Measurements from ENCODE around the gene PTRHD1. TPM values are rescaled to one million over a fixed set of nuclear protein-coding genes. Genes with fewer than 3 reads are reported as not detected.
"Not testable (repeated sequence)": the region's sequence is repeated elsewhere in the genome, so short reads cannot be mapped to it uniquely, and the experiment has no call there.

The PTRHD1 gene
- total RNA-seq, 1 experiment from 2014 or later: 42.3 TPM

GRCh38 chr2:24816884-24817283 lies 23.7 kb upstream of the PTRHD1 start:
- peak; percentile 38 for DNase-seq (ENCODE audit: low read depth)
- in situ Hi-C loops (cut with HindIII; ENCODE audit: low pct_unique_long_range_greater_than_20kb, low sequenced_read_pairs): no loop called here

- DNase-seq (ENCODE audit: low read depth): no peak
- in situ Hi-C loops (cut with HindIII; ENCODE audit: low pct_unique_long_range_greater_than_20kb, low sequenced_read_pairs): no loop called here
Measured at GRCh38 chr2:24816404-24816803, 23.2 kb upstream of the PTRHD1 start.

GRCh38 chr2:24815171-24815570 lies 22.0 kb upstream of the PTRHD1 start:
- DNase-seq (ENCODE audit: low read depth): no peak
- in situ Hi-C loops (cut with HindIII; ENCODE audit: low pct_unique_long_range_greater_than_20kb, low sequenced_read_pairs): no loop called here

- in situ Hi-C loops (cut with HindIII; ENCODE audit: low pct_unique_long_range_greater_than_20kb, low sequenced_read_pairs): no loop called here
Measured at GRCh38 chr2:24814516-24814915, 21.3 kb upstream of the PTRHD1 start.

GRCh38 chr2:24813691-24814137 lies 20.5 kb upstream of the PTRHD1 start:
- DNase-seq (ENCODE audit: low read depth): no peak
- in situ Hi-C loops (cut with HindIII; ENCODE audit: low pct_unique_long_range_greater_than_20kb, low sequenced_read_pairs): no loop called here

More at GRCh38 chr2:24814516-24814915, 21.3 kb upstream of the PTRHD1 start:
- DNase-seq (ENCODE audit: low read depth): no peak

GRCh38 chr2:24809316-24810007 lies 16.3 kb upstream of the PTRHD1 start:
- in situ Hi-C loops (cut with HindIII; ENCODE audit: low pct_unique_long_range_greater_than_20kb, low sequenced_read_pairs): no loop called here
- no peak for DNase-seq (ENCODE audit: low read depth)

- no peak for DNase-seq (ENCODE audit: low read depth)
- in situ Hi-C loops (cut with HindIII; ENCODE audit: low pct_unique_long_range_greater_than_20kb, low sequenced_read_pairs): no loop called here
Measured at GRCh38 chr2:24806661-24807036, 13.5 kb upstream of the PTRHD1 start.

GRCh38 chr2:24805811-24806660 lies 12.8 kb upstream of the PTRHD1 start:
- in situ Hi-C loops (cut with HindIII; ENCODE audit: low pct_unique_long_range_greater_than_20kb, low sequenced_read_pairs): not testable (repeated sequence)
- DNase-seq (ENCODE audit: low read depth): peak; percentile 83

- in situ Hi-C loops (cut with HindIII; ENCODE audit: low pct_unique_long_range_greater_than_20kb, low sequenced_read_pairs); DNase-seq (ENCODE audit: low read depth): not testable (repeated sequence)
Measured at GRCh38 chr2:24800487-24800886, 7.3 kb upstream of the PTRHD1 start.

- DNase-seq (ENCODE audit: low read depth): no peak
- in situ Hi-C loops (cut with HindIII; ENCODE audit: low pct_unique_long_range_greater_than_20kb, low sequenced_read_pairs): no loop called here
Measured at GRCh38 chr2:24797644-24798043, 4.5 kb upstream of the PTRHD1 start.

- no peak for DNase-seq (ENCODE audit: low read depth)
- in situ Hi-C loops (cut with HindIII; ENCODE audit: low pct_unique_long_range_greater_than_20kb, low sequenced_read_pairs): no loop called here
Measured at GRCh38 chr2:24793761-24794435, 707 bp upstream of the PTRHD1 start.

- in situ Hi-C loops (cut with HindIII; ENCODE audit: low pct_unique_long_range_greater_than_20kb, low sequenced_read_pairs): no loop called here
- no peak for DNase-seq (ENCODE audit: low read depth)
Measured at GRCh38 chr2:24792542-24792873, 683 bp downstream of the PTRHD1 start.

GRCh38 chr2:24791452-24791851 lies 1.7 kb downstream of the PTRHD1 start:
- no peak for DNase-seq (ENCODE audit: low read depth)
- in situ Hi-C loops (cut with HindIII; ENCODE audit: low pct_unique_long_range_greater_than_20kb, low sequenced_read_pairs): no loop called here

GRCh38 chr2:24788816-24789215 lies 4.4 kb downstream of the PTRHD1 start:
- in situ Hi-C loops (cut with HindIII; ENCODE audit: low pct_unique_long_range_greater_than_20kb, low sequenced_read_pairs): no loop called here
- no peak for DNase-seq (ENCODE audit: low read depth)

GRCh38 chr2:24787532-24787931 lies 5.7 kb downstream of the PTRHD1 start:
- in situ Hi-C loops (cut with HindIII; ENCODE audit: low pct_unique_long_range_greater_than_20kb, low sequenced_read_pairs): no loop called here
- DNase-seq (ENCODE audit: low read depth): no peak

GRCh38 chr2:24785671-24786321 lies 7.4 kb downstream of the PTRHD1 start:
- no peak for DNase-seq (ENCODE audit: low read depth)
- in situ Hi-C loops (cut with HindIII; ENCODE audit: low pct_unique_long_range_greater_than_20kb, low sequenced_read_pairs): no loop called here

GRCh38 chr2:24783641-24784040 lies 9.6 kb downstream of the PTRHD1 start:
- in situ Hi-C loops (cut with HindIII; ENCODE audit: low pct_unique_long_range_greater_than_20kb, low sequenced_read_pairs): no loop called here
- no peak for DNase-seq (ENCODE audit: low read depth)

- no peak for DNase-seq (ENCODE audit: low read depth)
- in situ Hi-C loops (cut with HindIII; ENCODE audit: low pct_unique_long_range_greater_than_20kb, low sequenced_read_pairs): no loop called here
Measured at GRCh38 chr2:24779116-24779515, 14.1 kb downstream of the PTRHD1 start.

- no peak for DNase-seq (ENCODE audit: low read depth)
- in situ Hi-C loops (cut with HindIII; ENCODE audit: low pct_unique_long_range_greater_than_20kb, low sequenced_read_pairs): no loop called here
Measured at GRCh38 chr2:24774373-24774772, 18.8 kb downstream of the PTRHD1 start.

All from Caki2 (cell line).